Osteocyte (in vitro differentiated cells): ENCODE results near the gene TUBB2B. TPM values are rescaled to one million over a fixed set of nuclear protein-coding genes. Genes with fewer than 3 reads are reported as not detected.

Source experiments
- DNase-seq: peaks from one replicate; pipeline ENCODE4 v3.0.0; 2021; ENCODE audit warnings: mixed read lengths; ENCODE audit not compliant: unreplicated experiment; ENCODE audit errors: extremely low spot score
- H3K27ac Mint-ChIP-seq: one replicate; pipeline ENCODE4 v1.8.0; 2021; ENCODE audit warnings: mild to moderate bottlenecking, mixed read lengths; ENCODE audit not compliant: unreplicated experiment
- H3K27me3 Mint-ChIP-seq: one replicate; pipeline ENCODE4 v1.8.0; 2021; ENCODE audit warnings: mixed read lengths; ENCODE audit not compliant: unreplicated experiment
- H3K36me3 Mint-ChIP-seq: one replicate; pipeline ENCODE4 v1.8.0; 2021; ENCODE audit warnings: mixed read lengths; ENCODE audit not compliant: unreplicated experiment
- H3K4me1 Mint-ChIP-seq: one replicate; pipeline ENCODE4 v1.8.0; 2021; ENCODE audit warnings: mixed read lengths; ENCODE audit not compliant: unreplicated experiment
- H3K4me3 Mint-ChIP-seq: one replicate; pipeline ENCODE4 v1.8.0; 2021; ENCODE audit warnings: mild to moderate bottlenecking, moderate library complexity, mixed read lengths; ENCODE audit not compliant: unreplicated experiment
- H3K9me3 Mint-ChIP-seq: one replicate; pipeline ENCODE4 v1.8.0; 2021; ENCODE audit warnings: mixed read lengths; ENCODE audit not compliant: unreplicated experiment
- total RNA-seq: library from RNA; stranded (reverse); gene quantifications from 2 replicates; pipeline ENCODE4 v1.2.1, GENCODE V29; 2021
- TF ChIP-seq, protein P1 (sequence below): fragments of 200-600 bp; sonication (generic); IDR thresholded peaks from 2 replicates; pipeline ENCODE4 v1.5.0; 2021; ENCODE audit warnings: antibody characterized with exemption, mild to moderate bottlenecking, moderate library complexity

The TUBB2B gene
- total RNA-seq, 1 donor from 2014 or later = 61.7 TPM

DNA sequence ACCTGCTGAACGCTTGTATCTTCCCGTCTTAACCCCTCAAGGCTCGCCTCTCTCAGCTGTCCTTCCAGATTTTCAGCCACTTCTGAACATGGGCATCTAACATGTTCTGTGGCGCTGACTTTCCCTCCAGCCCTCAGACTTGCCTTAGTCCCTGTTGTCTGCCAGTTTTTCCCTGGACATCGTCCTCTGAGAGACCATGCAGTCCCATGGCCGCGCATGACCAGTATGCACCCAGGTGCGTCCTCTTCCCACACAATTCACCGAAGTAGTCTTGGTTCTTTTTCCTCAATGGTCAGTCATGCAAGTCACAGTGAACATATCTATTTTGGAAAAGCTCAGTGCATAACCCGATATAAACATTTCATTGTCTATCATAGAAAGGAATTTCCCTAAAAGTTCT is 9.2 kb downstream of the TUBB2B start:
- peaks cover 5% of the 10 kb centered on the region for H3K4me1 Mint-ChIP-seq
- TF ChIP-seq, protein P1, sequence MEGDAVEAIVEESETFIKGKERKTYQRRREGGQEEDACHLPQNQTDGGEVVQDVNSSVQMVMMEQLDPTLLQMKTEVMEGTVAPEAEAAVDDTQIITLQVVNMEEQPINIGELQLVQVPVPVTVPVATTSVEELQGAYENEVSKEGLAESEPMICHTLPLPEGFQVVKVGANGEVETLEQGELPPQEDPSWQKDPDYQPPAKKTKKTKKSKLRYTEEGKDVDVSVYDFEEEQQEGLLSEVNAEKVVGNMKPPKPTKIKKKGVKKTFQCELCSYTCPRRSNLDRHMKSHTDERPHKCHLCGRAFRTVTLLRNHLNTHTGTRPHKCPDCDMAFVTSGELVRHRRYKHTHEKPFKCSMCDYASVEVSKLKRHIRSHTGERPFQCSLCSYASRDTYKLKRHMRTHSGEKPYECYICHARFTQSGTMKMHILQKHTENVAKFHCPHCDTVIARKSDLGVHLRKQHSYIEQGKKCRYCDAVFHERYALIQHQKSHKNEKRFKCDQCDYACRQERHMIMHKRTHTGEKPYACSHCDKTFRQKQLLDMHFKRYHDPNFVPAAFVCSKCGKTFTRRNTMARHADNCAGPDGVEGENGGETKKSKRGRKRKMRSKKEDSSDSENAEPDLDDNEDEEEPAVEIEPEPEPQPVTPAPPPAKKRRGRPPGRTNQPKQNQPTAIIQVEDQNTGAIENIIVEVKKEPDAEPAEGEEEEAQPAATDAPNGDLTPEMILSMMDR = no peak
- H3K9me3 Mint-ChIP-seq = no peaks in the 10 kb centered on the region
- H3K27me3 Mint-ChIP-seq = no peaks in the 10 kb centered on the region
- no peaks in the 10 kb centered on the region for H3K36me3 Mint-ChIP-seq
- no peak for DNase-seq
- H3K27ac Mint-ChIP-seq = no peak overlapping the region
- H3K4me3 Mint-ChIP-seq = no peak overlapping the region

DNA sequence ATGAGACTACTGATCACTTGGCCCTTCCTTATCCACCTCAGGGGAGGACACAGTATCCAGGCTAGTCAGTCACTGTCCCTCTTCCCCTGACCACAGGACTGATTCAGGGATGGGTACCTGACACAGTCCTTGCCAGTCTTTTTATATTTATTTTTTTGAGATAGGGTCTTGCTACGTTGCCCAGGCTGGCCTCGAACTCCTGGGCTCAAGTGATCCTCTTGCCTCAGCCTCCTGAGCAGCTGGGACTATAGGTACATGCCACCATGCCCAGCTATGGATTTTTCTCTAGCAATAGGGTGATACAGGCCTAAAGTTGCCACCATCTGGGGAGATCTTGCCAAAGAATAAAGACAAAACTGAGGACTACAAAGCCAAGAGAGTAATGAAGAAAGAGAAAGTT is 10.2 kb downstream of the TUBB2B start:
- Mint-ChIP-seq H3K27me3 (no peaks in the 10 kb centered on the region), H3K4me1 (peaks cover 5% of the 10 kb centered on the region), H3K36me3 (no peaks in the 10 kb centered on the region), H3K4me3 (no peak overlapping the region), H3K27ac (no peak overlapping the region), H3K9me3 (no peaks in the 10 kb centered on the region)
- no peak for DNase-seq
- TF ChIP-seq, protein P1 = no peak

DNA sequence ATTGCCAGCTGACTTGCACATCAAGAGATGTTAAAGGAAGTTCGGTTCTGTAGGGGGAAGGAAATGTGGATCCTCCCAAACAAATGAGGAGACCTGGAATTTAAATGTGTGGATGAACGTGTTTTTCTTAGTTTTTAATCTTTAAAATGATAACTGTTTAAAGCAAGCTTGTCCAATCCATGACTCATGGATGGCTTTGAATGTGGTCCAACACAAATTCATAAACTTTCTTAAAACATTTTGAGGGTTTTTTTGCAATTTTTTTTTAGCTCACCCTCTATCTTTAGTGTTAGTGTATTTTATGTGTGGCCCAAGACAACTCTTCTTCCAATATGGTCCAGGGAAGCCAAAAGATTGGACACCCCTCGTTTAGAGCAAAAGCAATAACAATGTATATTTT is 12.6 kb downstream of the TUBB2B start:
- H3K9me3 Mint-ChIP-seq = no peaks in the 10 kb centered on the region

DNA sequence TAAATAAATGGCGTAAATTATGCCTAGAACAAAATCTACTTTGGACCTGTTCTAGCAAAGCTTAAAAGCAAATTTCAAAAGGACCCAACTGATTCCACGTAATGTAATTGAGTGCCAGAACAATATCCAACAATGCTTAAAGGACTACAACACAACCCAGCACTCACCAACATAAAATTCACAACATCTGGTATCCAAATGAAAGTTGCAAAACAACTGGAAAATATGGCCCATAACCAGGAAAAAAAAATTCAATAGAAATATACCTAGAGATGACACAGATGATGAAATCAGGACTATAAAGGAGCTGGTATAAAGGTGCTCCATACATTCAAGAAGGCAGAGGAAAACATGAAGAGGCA is 14.1 kb downstream of the TUBB2B start:
- Mint-ChIP-seq H3K27ac (no peak overlapping the region), H3K4me3 (no peak overlapping the region), H3K27me3 (no peaks in the 10 kb centered on the region), H3K4me1 (peaks cover 28% of the 10 kb centered on the region), H3K9me3 (no peaks in the 10 kb centered on the region), H3K36me3 (no peaks in the 10 kb centered on the region)
- TF ChIP-seq, protein P1 = no peak
- DNase-seq = no peak

More for the DNA sequence above, 12.6 kb downstream of the TUBB2B start:
- Mint-ChIP-seq H3K27ac (no peak overlapping the region), H3K36me3 (no peaks in the 10 kb centered on the region), H3K4me3 (no peak overlapping the region), H3K4me1 (peaks cover 13% of the 10 kb centered on the region), H3K27me3 (no peaks in the 10 kb centered on the region)
- TF ChIP-seq, protein P1 = no peak
- no peak for DNase-seq

DNA sequence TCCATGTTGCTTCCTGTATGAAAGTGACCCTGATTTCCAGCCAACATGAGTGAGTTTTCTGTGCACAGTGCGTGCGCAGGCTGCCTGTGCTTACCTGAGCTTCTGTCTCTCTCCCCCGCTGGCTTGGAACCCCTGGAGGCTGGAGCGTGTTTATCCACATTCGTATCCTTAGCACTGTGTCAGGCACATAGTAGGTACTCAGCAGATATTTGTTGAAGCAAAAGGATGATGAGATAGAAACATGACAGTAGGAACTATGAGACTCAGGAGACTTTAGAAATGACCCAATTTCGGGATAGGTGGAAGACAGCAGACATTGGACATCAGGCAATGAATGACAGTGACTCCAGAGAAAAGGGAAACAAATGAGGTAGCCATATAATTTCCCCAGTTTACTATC is 15.2 kb downstream of the TUBB2B start:
- H3K36me3 Mint-ChIP-seq = no peaks in the 10 kb centered on the region
- H3K27me3 Mint-ChIP-seq = no peaks in the 10 kb centered on the region
- peak; percentile 64 for DNase-seq
- TF ChIP-seq, protein P1 = no peak
- no peak overlapping the region for H3K4me3 Mint-ChIP-seq
- H3K27ac Mint-ChIP-seq = no peak overlapping the region
- no peaks in the 10 kb centered on the region for H3K9me3 Mint-ChIP-seq
- peaks cover 36% of the 10 kb centered on the region for H3K4me1 Mint-ChIP-seq
